SIG-M5 treated with dmso at 0.1 percent for 504 hours (cell line): ENCODE data around the gene UGT1A3.

ENCODE experiments used
- DNase-seq: peaks from one replicate; lab custom pipeline; 2025; ENCODE audit not compliant: unreplicated experiment; lab: John Stamatoyannopoulos, UW

The UGT1A3 gene

DNA sequence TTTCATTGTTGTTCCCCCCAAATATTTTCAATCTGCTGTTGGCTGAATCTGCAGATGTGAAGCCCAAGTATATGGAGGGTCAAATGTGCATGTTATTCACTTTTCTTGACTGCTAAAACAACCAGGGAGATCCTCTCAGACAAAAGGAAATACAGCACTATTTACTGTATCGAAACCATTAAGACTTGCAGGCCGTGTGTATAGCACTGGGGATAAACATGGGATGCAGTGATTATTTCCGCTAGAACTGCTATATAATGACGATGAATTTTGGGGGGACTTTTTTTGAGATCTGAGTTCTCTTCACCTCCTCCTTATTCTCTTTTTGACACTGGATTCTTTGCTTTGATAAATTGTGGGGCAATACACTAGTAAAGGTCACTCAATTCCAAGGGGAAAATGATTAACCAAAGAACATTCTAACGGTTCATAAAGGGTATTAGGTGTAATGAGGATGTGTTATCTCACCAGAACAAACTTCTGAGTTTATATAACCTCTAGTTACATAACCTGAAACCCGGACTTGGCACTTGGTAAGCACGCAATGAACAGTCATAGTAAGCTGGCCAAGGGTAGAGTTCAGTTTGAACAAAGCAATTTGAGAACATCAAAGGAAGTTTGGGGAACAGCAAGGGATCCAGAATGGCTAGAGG lies 27.7 kb downstream of the UGT1A3 start:
- no peak for DNase-seq

DNA sequence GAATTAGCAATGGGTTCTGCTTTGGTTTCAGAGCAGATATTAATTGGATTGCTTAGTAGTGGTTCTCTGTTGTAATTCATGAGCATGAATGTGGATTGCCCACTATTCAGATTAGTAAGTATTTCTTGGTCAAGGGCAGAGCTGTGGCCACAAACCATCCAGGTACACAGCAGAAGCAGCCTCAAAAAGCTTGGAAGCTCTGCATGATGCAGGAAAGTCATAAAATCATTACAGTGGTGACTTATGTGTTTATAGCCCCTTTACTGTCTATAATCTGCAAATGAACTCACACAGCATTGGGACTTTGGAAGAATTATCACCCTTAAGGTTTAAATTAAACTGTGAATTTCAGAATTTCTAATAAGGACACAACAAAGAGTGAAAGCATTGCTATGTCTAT lies 29.3 kb downstream of the UGT1A3 start:
- no peak for DNase-seq

DNA sequence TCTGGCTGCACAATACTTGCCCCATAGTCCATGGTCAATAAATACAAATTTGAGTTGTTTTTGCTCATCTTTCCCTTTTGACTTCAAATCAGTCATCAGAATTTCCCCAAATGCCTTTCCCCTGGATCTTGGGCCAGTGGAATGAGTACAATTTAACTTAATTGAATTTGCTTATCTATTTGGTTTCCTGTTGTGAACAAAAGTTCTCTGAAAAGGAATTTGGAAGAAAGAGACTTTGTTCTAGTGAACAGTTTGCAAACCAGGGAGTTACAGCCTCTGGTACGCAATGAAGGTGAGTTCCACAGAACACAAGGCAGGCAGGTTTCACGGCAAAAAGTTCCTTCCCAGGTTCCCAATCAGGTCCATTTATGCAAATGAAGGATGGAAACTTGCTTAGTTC lies 30.0 kb downstream of the UGT1A3 start:
- no peak for DNase-seq

DNA sequence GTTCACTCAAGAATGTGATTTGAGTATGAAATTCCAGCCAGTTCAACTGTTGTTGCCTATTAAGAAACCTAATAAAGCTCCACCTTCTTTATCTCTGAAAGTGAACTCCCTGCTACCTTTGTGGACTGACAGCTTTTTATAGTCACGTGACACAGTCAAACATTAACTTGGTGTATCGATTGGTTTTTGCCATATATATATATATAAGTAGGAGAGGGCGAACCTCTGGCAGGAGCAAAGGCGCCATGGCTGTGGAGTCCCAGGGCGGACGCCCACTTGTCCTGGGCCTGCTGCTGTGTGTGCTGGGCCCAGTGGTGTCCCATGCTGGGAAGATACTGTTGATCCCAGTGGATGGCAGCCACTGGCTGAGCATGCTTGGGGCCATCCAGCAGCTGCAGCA lies 31.2 kb downstream of the UGT1A3 start, which contains the start of gene UGT1A1:
TSS of gene UGT1A1 (plus strand) at position 228 of the 400 bp plus-strand sequence. CDS start at position 246, 18 bp downstream.
- no peak for DNase-seq

DNA sequence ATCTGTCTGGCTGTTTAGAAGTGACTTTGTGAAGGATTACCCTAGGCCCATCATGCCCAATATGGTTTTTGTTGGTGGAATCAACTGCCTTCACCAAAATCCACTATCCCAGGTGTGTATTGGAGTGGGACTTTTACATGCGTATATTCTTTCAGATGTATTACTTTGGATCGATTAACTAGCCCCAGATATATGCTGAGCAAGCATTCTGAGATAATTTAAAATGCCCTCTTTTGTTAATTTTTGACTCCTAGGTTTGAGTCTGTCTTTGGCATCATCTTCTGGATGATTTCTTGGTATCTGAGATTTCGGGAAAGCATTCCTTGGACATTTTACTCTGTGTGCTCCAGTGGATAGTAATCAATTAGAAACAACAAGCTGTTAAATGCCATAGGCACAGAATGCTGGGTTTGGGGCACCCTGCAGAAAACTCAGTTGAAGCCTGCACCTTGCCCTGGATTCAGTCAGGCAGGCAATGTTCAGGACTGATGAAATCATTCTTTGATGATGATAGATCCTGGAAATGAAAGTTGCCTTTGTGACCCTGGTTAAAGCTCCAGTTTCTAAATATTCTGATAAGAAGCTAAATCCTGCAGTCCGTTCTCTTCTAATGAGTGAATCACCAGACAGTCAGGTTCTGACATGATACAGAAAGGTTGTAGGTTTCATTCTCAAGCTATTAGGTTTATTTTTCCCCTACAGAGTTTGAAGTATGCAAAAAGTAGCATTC lies 32.4 kb downstream of the UGT1A3 start:
- no peak for DNase-seq

DNA sequence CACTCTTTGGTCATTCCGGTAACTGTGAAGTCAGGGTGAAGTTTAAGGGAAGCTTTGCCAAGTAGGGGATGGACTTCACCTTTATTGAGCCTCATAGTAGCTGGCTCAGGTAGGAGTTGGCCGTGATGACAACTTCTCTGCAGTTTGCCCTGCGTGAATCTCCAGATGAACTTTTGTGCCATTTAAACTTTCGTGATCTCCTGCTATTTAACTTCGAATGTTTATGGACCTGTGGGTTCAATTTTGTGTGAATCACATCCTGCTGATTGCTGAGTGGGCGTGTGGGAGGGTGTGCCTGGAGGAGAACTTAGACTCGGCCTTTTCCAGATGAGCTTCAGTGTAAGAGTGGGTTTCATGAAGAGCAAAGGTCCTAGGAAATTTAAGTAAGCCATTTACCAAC lies 35.4 kb downstream of the UGT1A3 start:
- DNase-seq: no peak

DNA sequence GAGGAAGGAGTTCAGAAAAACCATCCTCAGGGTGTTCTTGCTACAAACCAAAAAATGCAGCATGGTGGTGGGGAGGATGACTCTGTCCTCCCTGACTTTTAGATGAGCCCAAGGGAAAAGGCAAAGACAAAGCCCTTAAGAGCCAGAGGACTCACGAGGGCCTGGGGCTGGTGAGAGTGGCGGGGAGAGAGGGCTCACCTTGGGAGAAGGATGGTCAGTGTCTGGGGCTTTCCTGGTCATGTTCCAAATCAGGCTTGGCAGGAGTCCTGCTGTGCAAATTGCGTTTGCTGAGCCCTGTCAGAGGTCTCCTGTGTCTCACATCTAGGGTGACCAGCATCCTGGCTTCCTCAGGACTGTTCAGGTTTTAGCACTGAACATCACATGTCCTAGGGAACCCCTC lies 35.9 kb downstream of the UGT1A3 start:
- DNase-seq: no peak

DNA sequence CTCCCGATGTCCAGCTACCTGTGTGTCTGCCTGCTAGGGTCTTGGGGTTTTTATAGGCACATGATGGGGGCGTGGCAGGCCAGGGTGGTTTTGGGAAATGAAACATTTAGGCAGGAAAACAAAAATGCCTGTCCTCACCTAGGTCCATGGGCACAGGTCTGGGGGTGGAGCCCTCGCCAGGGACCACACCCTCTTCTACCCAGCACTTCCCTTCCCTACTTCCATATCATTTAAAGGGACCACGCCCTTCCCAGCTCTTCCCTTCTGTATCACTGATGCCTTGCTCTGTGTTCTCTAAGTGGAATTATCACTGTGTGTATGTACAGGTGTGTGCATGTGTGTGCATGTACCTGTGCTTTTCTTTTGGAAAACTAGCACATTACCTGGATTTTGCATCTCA lies 37.6 kb downstream of the UGT1A3 start:
- DNase-seq: no peak

DNA sequence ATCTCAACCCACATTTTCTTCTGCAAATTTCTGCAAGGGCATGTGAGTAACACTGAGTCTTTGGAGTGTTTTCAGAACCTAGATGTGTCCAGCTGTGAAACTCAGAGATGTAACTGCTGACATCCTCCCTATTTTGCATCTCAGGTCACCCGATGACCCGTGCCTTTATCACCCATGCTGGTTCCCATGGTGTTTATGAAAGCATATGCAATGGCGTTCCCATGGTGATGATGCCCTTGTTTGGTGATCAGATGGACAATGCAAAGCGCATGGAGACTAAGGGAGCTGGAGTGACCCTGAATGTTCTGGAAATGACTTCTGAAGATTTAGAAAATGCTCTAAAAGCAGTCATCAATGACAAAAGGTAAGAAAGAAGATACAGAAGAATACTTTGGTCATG lies 39.2 kb downstream of the UGT1A3 start:
- no peak for DNase-seq

DNA sequence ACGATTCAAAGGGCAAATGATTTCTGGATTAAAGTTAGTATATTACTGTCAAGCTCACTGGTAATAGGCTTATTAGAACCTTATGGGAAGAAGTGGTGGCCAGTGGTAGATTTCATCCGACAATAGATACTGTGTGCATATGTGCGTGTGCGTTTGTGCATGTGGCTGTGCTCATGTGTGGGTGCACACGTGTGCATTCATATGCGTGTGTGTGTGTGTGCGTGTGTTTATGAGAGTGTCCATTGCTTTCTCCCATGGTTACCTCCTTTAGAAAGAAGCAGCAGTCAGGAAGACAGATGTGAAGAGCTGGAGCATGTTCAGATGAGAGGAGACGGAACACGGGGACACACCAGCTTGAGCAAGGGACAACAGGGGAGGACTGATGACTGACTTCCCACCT lies 40.4 kb downstream of the UGT1A3 start:
- no peak for DNase-seq

DNA sequence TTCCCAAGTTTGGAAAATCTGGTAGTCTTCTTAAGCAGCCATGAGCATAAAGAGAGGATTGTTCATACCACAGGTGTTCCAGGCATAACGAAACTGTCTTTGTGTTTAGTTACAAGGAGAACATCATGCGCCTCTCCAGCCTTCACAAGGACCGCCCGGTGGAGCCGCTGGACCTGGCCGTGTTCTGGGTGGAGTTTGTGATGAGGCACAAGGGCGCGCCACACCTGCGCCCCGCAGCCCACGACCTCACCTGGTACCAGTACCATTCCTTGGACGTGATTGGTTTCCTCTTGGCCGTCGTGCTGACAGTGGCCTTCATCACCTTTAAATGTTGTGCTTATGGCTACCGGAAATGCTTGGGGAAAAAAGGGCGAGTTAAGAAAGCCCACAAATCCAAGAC lies 43.3 kb downstream of the UGT1A3 start:
- no peak for DNase-seq

DNA sequence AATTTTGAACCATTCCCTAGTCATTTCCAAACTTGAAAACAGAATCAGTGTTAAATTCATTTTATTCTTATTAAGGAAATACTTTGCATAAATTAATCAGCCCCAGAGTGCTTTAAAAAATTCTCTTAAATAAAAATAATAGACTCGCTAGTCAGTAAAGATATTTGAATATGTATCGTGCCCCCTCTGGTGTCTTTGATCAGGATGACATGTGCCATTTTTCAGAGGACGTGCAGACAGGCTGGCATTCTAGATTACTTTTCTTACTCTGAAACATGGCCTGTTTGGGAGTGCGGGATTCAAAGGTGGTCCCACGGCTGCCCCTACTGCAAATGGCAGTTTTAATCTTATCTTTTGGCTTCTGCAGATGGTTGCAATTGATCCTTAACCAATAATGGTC lies 43.7 kb downstream of the UGT1A3 start:
- no peak for DNase-seq

DNA sequence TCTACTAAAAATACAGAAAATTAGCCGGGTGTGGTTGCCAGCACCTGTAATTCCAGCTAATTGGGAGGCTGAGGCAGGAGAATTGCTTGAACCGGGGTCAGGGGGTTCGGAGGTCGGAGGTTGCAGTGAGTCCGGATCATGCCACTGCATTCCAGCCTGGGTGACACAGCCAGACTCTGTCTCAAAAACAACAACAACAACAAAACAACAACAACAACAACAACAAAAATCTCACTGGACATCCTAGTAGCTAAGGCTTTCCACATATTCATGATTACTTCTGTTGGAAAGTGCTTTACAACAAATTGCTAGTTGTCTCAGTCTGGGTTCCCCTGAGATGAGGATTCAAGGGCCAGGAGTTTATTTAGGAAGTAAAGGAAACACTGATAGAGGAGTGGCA lies 45.0 kb downstream of the UGT1A3 start:
- DNase-seq: no peak

DNA sequence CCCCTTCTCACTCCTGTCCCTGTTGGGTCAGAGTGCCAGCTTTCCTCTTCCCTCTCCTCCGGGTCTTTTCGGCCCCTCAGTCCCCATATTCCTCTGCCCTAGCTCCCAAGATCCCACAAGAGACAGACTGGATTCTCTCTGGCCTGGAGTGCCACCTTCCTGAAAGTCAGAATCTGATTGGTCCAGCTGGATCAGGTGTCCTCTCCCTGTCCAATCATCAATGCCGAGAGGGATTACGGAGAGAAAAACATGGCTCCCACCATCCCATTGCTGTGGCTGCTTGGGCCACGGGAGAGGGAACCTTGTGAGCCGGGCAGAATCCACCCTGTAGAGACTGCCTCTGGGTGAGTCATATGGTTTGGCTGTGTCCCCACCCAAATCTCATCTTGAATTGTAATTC lies 46.6 kb downstream of the UGT1A3 start:
- DNase-seq: no peak

DNA sequence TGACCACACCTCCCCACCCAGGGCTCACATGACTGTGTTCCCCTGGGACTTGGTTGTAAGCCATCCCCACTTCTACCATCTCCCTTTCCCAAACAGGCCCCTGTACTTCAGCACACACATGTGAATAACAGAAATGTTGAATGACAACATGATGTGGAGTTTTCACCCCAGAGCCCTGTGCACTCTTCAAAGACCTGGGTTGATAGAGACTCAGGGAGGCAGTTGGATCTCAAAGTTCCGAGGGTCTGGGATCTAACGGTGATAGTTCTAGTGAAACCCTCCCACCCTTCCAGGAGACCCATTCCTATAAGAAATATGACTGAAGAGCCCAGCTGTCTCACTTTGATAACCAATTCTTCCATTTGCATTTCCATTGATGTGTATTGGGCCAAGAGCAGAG lies 49.2 kb downstream of the UGT1A3 start, which contains the start of gene MROH2A:
TSS of gene MROH2A (plus strand) at position 301 of the 400 bp plus-strand sequence. CDS start 1,029 bp downstream, outside the sequence.
- DNase-seq: no peak

DNA sequence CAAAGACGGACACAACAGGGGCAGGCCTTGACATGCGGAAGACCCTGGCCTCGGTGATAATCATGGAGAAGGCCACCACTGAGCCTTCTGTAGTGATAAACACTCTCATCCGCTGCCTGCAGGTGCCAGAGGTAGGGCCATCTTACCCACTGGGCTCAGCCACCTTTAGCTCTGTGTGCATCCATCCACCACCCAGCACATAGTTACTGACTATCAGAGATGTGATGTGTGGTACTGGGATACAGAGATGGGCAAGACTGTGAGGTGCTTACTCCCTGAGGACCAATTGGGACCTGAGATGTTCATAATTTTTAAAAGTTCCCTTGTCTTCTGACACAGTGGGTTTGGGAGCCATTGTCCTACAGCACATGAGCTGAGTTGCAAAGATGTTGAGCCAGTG lies 50.9 kb downstream of the UGT1A3 start:
- no peak for DNase-seq

DNA sequence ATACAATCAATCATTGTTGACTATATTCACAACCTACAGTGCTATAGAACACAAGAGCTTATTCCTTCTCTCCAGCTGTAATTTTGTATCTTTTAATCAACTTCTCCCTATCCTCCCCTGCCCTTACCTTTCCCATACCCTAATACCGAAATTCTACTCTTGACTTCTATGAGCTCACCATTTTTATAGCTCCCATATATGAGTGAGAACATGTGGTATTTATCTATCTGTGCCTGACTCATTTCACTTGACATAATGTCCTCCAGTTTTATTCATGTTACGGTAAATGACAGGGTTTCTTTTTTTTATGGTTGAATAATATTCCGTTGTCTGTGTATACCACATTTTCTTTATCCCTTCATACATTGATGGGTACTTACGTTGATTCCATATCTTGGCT lies 51.9 kb downstream of the UGT1A3 start:
- DNase-seq: no peak

DNA sequence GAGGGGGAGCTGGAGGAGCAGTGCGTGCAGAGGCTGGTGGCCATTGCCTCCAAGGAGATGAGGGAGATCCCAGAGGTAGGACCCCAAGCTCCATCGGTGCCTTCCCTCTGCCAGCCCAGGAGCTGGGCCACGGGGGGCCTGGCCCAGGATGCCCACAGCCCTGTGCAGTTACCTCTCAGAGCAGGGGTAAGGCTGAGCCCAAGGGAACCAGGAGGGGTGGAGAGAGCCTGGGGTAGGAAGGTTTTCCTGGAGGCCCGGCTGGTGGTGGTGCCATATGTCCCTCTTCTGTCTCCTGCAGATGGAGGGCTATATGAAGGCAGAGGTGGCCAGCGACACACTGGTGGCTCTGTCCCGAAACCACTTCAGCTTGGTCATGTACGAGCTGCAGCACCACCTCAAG lies 60.7 kb downstream of the UGT1A3 start:
- DNase-seq: no peak

DNA sequence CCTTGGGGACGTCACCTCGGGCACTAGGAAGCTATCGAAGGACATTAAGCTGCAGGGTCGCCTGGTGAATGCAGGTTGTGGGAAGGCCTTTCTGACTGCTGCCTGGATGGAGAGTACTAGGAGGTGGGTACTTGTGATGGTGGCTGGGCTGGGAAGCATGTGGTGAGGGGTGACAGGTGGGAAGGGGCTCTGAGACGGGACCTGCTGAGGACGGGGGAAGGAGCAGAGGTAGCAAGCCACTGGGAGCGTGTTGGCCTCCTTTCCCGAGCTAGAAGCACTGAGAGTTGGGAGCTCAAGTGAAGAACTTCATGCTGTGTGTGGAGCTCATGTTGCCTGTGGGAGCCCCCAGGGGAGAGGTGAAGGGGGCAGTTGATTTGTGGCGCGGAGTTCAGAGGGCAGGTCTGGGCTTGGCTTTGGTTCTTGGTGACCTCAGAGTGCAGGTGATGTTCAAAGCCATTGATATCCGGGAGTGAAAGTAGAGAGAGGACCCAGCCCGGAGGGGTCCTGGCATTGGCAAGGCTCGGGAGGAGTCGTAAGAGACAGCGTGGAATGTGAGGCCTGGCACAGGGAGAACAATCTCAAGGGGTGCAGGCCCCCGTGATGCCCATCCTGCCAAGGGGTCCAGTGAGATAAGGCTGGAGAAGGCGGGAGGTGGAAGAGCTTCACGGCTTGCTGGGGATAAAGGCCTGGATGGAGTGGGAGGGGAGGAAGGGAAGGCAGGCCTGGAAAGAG lies 62.5 kb downstream of the UGT1A3 start:
- DNase-seq: no peak

DNA sequence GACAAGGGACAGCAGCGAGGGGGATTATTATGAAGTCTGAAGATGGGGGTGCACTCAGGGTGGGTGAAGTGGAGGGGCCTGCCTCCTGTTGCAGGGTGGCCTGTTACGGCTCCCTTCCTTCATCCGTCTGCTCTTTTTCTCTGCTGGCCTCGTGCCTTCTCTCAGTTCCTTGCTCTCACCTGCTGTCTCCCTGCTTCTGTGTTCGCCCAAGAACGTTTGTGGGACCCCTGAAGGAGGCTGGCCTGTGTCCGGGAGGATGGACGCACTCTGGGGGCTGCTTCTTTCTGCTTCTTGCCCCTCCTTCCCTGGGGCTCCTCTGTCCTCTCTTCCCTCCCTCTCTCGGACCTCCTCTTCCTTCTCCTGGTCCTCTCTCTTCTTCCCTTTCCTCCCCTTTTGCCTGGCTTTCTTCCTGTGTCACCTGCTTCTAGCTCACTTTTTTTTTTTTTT lies 63.1 kb downstream of the UGT1A3 start:
- DNase-seq: no peak

DNA sequence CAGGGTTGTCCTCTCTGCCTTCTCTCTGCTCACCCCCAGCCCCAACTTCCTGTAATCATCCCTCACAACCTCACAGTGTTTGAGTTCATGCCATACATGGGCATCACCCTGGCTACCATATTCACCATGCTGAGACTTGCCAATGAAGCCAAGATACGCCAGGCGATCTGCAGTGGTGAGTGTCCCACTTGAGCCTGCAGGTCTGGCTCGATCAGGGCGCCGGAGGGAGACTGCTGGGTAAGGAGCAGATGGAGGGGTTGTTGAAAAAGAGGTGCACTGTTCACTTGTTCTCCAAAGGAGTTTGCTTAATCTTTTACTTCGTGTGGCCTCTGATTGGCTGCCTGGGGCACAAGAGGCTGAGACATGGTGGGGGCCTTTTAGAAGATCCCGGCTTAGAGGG lies 63.9 kb downstream of the UGT1A3 start:
- no peak for DNase-seq
